ENCODE data around the gene CATSPERB. TPM values are rescaled to one million over a fixed set of nuclear protein-coding genes. Genes with fewer than 3 reads are reported as not detected.
"Not testable (repeated sequence)": the region's sequence is repeated elsewhere in the genome, so short reads cannot be mapped to it uniquely, and the experiment has no call there.

The CATSPERB gene
- polyA plus RNA-seq, 1 experiment, result not detected

GRCh38 chr14:91613459-91614112 is 118.3 kb downstream of the CATSPERB start:
- no peak for TF ChIP-seq CTCF (IDR thresholded peaks at IDR 0.05; ENCODE audit: insufficient read depth, low read depth, low read length)
- DNase-seq (ENCODE audit: low read depth), result no peak
- CTCF ChIA-PET, result no interaction called here
- H3K4me3 ChIP-seq (ENCODE audit: low read depth, low read length), result no peak overlapping the region
- POLR2A ChIA-PET, result no interaction called here
- no peaks in the 10 kb centered on the region for H3K27me3 ChIP-seq (ENCODE audit: control insufficient read depth, insufficient read depth, low read length)
- no peaks in the 10 kb centered on the region for H3K36me3 ChIP-seq (ENCODE audit: control insufficient read depth, insufficient read depth, low read length)

DNA sequence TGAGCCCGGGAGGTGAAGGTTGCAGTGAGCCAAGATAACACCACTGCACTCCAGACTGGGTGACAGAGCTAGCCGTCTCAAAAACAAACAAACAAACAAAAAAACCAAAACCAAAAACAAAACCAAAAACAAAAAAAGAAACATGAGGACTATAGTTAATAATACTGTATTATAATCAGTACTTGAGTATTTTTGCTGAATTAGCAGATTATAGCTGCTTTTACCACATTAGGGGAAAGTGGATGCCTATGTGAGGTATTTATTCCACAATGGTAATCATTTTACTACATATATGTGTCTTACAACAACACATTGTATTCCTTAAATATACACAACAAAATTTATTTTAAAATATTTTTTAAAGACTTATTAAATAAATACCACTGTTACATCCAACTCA is 120.4 kb downstream of the CATSPERB start:
- Histone ChIP-seq H3K4me3 (ENCODE audit: low read depth, low read length) (no peak overlapping the region), H3K27me3 (ENCODE audit: control insufficient read depth, insufficient read depth, low read length) (no peaks in the 10 kb centered on the region), H3K36me3 (ENCODE audit: control insufficient read depth, insufficient read depth, low read length) (no peaks in the 10 kb centered on the region)
- ChIA-PET CTCF (no interaction called here), POLR2A (no interaction called here)
- no peak for TF ChIP-seq CTCF (IDR thresholded peaks at IDR 0.05; ENCODE audit: insufficient read depth, low read depth, low read length)
- no peak for DNase-seq (ENCODE audit: low read depth)

DNA sequence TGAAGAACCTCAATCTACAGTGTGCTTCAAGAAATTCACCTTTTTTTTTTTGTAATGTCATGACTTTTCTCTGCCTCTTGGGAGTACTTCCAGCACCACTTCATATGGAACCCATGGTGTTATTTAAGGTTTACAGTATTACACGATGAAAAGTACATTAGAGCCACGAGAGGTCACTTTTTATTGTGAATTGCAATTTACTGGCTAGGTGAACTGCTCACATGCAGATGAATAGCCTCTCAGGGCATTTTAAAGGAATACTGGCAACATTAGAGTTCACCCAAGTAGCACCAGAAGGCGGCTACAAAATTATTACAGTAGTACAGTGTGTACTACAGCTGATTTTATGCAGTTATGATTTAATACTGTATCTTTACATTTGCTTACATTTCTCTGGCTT is 122.7 kb downstream of the CATSPERB start:
- H3K36me3 ChIP-seq (ENCODE audit: control insufficient read depth, insufficient read depth, low read length), result no peaks in the 10 kb centered on the region
- H3K27me3 ChIP-seq (ENCODE audit: control insufficient read depth, insufficient read depth, low read length), result no peaks in the 10 kb centered on the region
- no peak overlapping the region for H3K4me3 ChIP-seq (ENCODE audit: low read depth, low read length)
- ChIA-PET CTCF (no interaction called here), POLR2A (no interaction called here)
- TF ChIP-seq CTCF (IDR thresholded peaks at IDR 0.05; ENCODE audit: insufficient read depth, low read depth, low read length), result no peak
- no peak for DNase-seq (ENCODE audit: low read depth)

DNA sequence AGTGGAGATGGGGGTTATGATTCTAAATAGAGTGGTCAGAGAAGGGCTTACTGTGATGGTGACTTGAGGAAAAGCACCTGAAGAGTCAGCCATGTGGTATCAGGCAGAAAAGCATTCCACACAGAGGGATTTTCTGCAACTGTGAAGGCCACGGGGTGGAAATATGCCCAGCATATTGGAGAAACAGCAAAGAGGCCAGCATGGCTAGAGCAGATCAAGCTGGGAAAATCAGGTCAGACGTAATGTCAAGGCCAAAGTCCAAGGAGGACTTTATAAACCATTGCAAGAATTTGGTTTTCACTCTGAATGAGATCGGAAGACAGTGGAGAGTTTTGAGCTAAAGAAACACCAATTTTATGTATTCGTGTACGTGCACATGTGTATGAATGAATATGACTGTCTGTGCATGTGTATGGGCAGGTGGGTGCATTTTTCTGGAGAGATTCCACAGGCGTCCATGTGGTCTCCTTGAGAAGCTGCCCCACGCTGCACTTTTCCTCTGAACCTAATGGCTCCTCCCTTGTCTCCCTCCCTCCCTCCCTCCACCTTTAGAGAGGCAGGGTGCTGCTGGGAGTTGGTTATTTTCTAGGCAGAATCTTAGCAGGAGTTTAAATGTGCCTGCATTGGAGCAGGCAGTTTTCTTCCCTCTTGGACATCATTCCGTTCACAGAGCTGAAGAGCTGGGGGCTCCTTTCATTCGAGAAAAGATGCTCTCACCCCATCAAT is 124.4 kb downstream of the CATSPERB start:
- POLR2A ChIA-PET, result no interaction called here
- H3K27me3 ChIP-seq (ENCODE audit: control insufficient read depth, insufficient read depth, low read length), result no peaks in the 10 kb centered on the region; the same call in 1 of the 2 replicates
- no peak overlapping the region for H3K4me3 ChIP-seq (ENCODE audit: low read depth, low read length)
- no peak for DNase-seq (ENCODE audit: low read depth)
- no peaks in the 10 kb centered on the region for H3K36me3 ChIP-seq (ENCODE audit: control insufficient read depth, insufficient read depth, low read length)
- TF ChIP-seq CTCF (IDR thresholded peaks at IDR 0.05; ENCODE audit: insufficient read depth, low read depth, low read length), result no peak
- CTCF ChIA-PET, result no interaction called here

DNA sequence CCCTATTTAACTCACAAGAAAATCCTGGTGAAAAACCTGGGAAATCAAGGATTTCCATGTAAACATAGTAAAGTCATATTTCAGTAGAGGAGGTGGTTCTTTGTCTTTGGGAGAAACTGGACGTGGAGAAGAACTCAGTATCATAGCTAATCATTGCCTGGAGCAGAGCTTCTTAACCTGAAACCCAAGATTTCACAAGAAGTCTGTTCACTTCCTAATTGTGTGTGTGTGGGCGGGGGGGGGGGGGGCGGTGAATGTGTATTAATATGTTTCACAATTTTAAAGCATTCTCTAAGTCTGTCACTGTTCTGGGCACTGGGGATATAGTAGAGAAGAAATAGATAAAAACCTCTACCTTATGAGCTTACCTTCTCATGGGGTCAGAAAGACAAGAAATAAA is 125.0 kb downstream of the CATSPERB start:
- CTCF ChIA-PET, result no interaction called here
- POLR2A ChIA-PET, result no interaction called here
- no peak for TF ChIP-seq CTCF (IDR thresholded peaks at IDR 0.05; ENCODE audit: insufficient read depth, low read depth, low read length)
- Histone ChIP-seq H3K27me3 (ENCODE audit: control insufficient read depth, insufficient read depth, low read length) (no peaks in the 10 kb centered on the region; the same call in 1 of the 2 replicates), H3K36me3 (ENCODE audit: control insufficient read depth, insufficient read depth, low read length) (no peaks in the 10 kb centered on the region), H3K4me3 (ENCODE audit: low read depth, low read length) (no peak overlapping the region)
- no peak for DNase-seq (ENCODE audit: low read depth)

DNA sequence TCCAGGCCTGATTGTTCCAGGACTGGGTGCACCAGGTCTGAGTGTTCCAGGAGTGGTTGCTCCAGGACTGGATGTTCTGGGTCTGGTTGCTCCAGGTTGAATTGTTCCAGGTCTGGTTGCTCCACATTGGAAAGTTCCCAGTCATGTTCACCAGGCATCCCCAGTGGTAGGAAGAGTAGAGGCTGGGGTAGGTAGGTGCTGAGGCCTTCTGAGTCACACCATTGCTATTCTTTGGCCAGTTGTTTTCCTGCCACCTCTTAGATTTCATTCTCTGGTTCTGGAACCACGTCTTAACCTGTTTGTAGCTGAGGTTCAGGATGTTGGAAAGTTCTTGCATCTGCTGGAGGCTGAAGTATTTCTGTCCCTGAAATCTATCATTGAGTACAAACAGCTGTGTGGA is 127.3 kb downstream of the CATSPERB start:
- POLR2A ChIA-PET; H3K36me3 ChIP-seq (ENCODE audit: control insufficient read depth, insufficient read depth, low read length); H3K4me3 ChIP-seq (ENCODE audit: low read depth, low read length); CTCF ChIA-PET; DNase-seq (ENCODE audit: low read depth); H3K27me3 ChIP-seq (ENCODE audit: control insufficient read depth, insufficient read depth, low read length): not testable (repeated sequence)

Measured in BJ (cell line).